PC-9 (cell line): ENCODE results near the gene CEBPB.

ENCODE experiments used
- CTCF ChIP-seq: fragments of 200-600 bp; sonication (generic); conservative IDR thresholded peaks from 2 replicates; pipeline ENCODE4 v1.6.1; 2017; ENCODE audit warnings: mixed run types, antibody characterized with exemption, mild to moderate bottlenecking, moderate library complexity
- EZH2 ChIP-seq: fragments of 200-600 bp; sonication (generic); IDR thresholded peaks from 2 replicates; pipeline ENCODE4 v1.8.0; 2017; ENCODE audit warnings: antibody characterized with exemption, low read depth

GRCh38 chr20:50233325-50234212, 42.9 kb downstream of the CEBPB start:
- no peak for TF ChIP-seq CTCF
- TF ChIP-seq EZH2: no peak
